HG03460 (cell line): Measurements from ENCODE around the gene TNFSF15.

Source experiments
- ATAC-seq: cut with Tn5 transposase; IDR thresholded peaks from one replicate; pipeline ENCODE4 v1.9.1; 2021; ENCODE audit not compliant: unreplicated experiment

The TNFSF15 gene

GRCh38 chr9:114790521-114790920 lies 15.3 kb downstream of the TNFSF15 start:
- ATAC-seq = no peak

GRCh38 chr9:114789006-114789405 lies 16.8 kb downstream of the TNFSF15 start:
- ATAC-seq = no peak

GRCh38 chr9:114787781-114788498 lies 17.9 kb downstream of the TNFSF15 start:
- ATAC-seq = no peak

GRCh38 chr9:114787214-114787613 lies 18.6 kb downstream of the TNFSF15 start:
- no peak for ATAC-seq

- no peak for ATAC-seq
These were observed 19.8 kb downstream of the TNFSF15 start for GRCh38 chr9:114785866-114786650.

GRCh38 chr9:114784721-114785279 lies 21.0 kb downstream of the TNFSF15 start:
- ATAC-seq = no peak

- ATAC-seq = no peak
These were observed 23.3 kb downstream of the TNFSF15 start for GRCh38 chr9:114782586-114782985.

- no peak for ATAC-seq
These were observed 26.4 kb downstream of the TNFSF15 start for GRCh38 chr9:114779352-114779845.

GRCh38 chr9:114777821-114778609 lies 27.8 kb downstream of the TNFSF15 start:
- ATAC-seq = no peak

- ATAC-seq = no peak
These were observed 29.0 kb downstream of the TNFSF15 start for GRCh38 chr9:114776683-114777399.

GRCh38 chr9:114775981-114776380 lies 29.9 kb downstream of the TNFSF15 start:
- no peak for ATAC-seq

- ATAC-seq = no peak
These were observed 30.7 kb downstream of the TNFSF15 start for GRCh38 chr9:114775121-114775520.

- no peak for ATAC-seq
These were observed 31.3 kb downstream of the TNFSF15 start for GRCh38 chr9:114774524-114774923.

- ATAC-seq = no peak
These were observed 34.0 kb downstream of the TNFSF15 start for GRCh38 chr9:114771889-114772288.

GRCh38 chr9:114770991-114771390 lies 34.8 kb downstream of the TNFSF15 start:
- ATAC-seq = no peak

- no peak for ATAC-seq
These were observed 36.2 kb downstream of the TNFSF15 start for GRCh38 chr9:114769624-114770023.

GRCh38 chr9:114763220-114763619 lies 42.6 kb downstream of the TNFSF15 start:
- ATAC-seq = no peak

- ATAC-seq = no peak
These were observed 44.3 kb downstream of the TNFSF15 start for GRCh38 chr9:114761523-114761922.

- ATAC-seq = no peak
These were observed 46.1 kb downstream of the TNFSF15 start for GRCh38 chr9:114759512-114760341.

GRCh38 chr9:114757984-114758383 lies 47.9 kb downstream of the TNFSF15 start:
- ATAC-seq = no peak
